Effector memory CD8-positive, alpha-beta T cell (primary cell): ENCODE results near the gene MYLK3.
A peak's percentile ranks its signal among the peaks of the same experiment; 100 is the strongest.

ENCODE experiments used
- ATAC-seq: fragments of 150-1000 bp; cut with Tn5 transposase; replicated peaks from 2 replicates; pipeline ENCODE4 v1.10.0; 2021; ENCODE audit warnings: mild to moderate bottlenecking, moderate library complexity
- DNase-seq, 3 experiments: peaks; one replicate each; pipeline ENCODE4 v3.0.0; 2021
- H3K27ac Mint-ChIP-seq, 2 donors: one replicate each; pipeline ENCODE4 v1.8.0; 2022; ENCODE audit warnings: mild to moderate bottlenecking in 2 of 2, mixed read lengths in 2 of 2, moderate library complexity in 2 of 2
- H3K27me3 Mint-ChIP-seq, 2 donors: one replicate each; pipeline ENCODE4 v1.8.0; 2022; ENCODE audit warnings: mixed read lengths in 2 of 2
- H3K36me3 Mint-ChIP-seq: one replicate; pipeline ENCODE4 v1.8.0; 2022; ENCODE audit warnings: mild to moderate bottlenecking, moderate library complexity, mixed read lengths; ENCODE audit not compliant: insufficient read depth
- H3K4me1 Mint-ChIP-seq, 2 donors: one replicate each; pipeline ENCODE4 v1.8.0; 2022; ENCODE audit warnings: low read depth in 2 of 2, mixed read lengths in 2 of 2
- H3K4me3 Mint-ChIP-seq, 2 donors: one replicate each; pipeline ENCODE4 v1.8.0; 2022; ENCODE audit warnings: mild to moderate bottlenecking in 2 of 2, mixed read lengths in 2 of 2, moderate library complexity in 2 of 2
- H3K9me3 Mint-ChIP-seq, 2 donors: one replicate each; pipeline ENCODE4 v1.8.0; 2022; ENCODE audit warnings: mixed read lengths in 2 of 2

The MYLK3 gene

DNA sequence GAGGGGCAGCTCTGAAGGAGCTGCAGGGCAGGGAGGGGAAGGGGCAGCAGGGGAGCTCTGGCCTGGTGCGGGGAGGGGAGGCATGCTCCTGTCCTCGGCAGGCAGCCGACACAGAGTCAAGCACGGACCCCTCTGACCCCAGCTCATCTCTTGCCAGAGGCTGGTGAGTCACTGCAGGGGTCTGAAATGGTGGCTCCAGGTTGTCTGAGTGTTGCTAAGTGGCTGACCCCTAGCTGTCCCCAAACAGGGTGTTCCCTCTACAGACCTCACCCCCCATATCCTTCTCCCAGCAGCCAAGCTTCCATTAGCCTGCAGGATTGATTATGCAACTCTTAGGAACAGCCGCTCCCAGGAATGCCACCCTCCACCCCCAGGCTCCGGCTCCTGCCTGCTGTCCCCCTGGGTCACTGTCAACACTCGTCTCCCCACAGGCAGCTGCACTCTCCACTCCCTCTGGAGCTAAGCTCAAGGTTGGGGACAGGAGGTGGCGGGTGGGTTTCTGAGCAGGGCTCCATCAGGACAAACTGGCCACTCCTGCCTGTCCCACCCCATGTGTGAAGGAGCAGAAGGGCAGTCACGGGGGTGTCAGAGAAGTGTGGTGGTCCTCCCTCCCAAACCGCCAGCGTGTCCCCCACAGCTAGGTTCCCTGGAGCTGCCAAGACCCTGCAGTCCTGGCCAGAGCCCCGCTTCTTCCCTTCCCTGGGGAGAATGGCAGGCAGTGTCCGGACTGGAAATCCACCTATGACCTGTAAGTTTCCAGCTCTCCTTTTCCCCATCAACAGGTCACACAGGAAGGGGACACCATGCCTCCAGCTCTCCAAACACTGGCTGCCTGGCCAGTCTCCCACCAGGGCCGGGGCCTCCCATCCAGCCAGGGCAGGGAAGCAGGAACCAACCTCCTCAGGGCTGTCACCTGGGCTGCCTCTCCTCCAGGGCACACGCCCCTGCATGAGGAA is 1.0 kb downstream of the MYLK3 start:
- no peak overlapping the region for H3K4me3 Mint-ChIP-seq
- no peak for DNase-seq
- no peaks in the 10 kb centered on the region for H3K9me3 Mint-ChIP-seq
- no peaks in the 10 kb centered on the region for H3K36me3 Mint-ChIP-seq
- ATAC-seq, result no peak
- H3K27me3 Mint-ChIP-seq, result peaks cover 0 to 19% of the 10 kb centered on the region in 2 donors
- H3K4me1 Mint-ChIP-seq, result peaks cover 0 to 5% of the 10 kb centered on the region in 2 donors
- H3K27ac Mint-ChIP-seq, result no peak overlapping the region

DNA sequence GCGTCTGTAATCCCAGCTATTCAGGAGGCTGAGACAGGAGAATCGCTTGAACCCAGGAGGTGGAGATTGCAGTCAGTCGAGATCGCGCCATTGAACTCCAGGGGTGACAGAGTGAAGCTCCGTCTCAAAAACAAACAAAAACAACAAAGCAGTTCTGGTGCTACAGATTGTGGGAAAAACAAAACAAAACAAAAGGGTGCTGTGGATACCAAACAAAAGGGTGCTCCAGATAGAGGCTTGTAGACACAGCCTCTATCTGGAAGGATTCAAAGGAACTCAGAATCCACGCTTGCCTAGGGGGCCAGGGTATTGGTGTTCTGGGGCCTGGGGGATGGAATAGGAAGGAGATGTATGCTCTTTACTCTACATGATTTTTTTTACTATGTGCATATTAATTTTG is 2.5 kb downstream of the MYLK3 start:
- peaks cover 0 to 19% of the 10 kb centered on the region in 2 donors for H3K27me3 Mint-ChIP-seq
- no peaks in the 10 kb centered on the region for H3K9me3 Mint-ChIP-seq
- no peaks in the 10 kb centered on the region for H3K36me3 Mint-ChIP-seq
- H3K4me3 Mint-ChIP-seq, result no peak overlapping the region
- peaks cover 0 to 3% of the 10 kb centered on the region in 2 donors for H3K4me1 Mint-ChIP-seq
- no peak for ATAC-seq
- no peak overlapping the region for H3K27ac Mint-ChIP-seq
- no peak for DNase-seq

DNA sequence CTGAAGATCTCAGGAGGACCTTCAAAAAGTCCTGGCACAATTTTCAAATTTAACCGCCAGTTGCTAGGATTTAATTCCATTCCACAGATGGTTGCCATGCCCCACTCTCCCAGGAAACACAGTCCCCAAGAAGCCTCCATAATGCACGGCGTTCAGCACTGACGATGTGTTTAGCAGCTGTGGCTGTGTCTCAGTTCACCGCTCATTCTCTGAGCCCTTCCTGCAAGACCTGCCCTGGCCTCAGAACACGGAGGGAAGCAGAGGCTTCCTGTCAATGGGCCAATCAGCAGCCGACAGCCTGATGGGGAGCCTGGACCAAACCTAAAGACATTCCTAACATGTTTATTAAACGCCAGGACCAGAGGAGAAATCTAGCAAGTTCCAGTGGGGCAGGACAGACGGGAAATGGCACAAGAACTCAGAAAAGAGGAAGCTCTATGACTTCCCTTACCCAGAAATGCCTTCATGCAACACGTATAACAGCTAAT is 4.9 kb downstream of the MYLK3 start:
- peak overlapping the region in 1 of 2 donors; percentile 22 for H3K4me3 Mint-ChIP-seq
- H3K27ac Mint-ChIP-seq, result peak overlapping the region in 1 of 2 donors; percentile 44
- DNase-seq, result no peak

DNA sequence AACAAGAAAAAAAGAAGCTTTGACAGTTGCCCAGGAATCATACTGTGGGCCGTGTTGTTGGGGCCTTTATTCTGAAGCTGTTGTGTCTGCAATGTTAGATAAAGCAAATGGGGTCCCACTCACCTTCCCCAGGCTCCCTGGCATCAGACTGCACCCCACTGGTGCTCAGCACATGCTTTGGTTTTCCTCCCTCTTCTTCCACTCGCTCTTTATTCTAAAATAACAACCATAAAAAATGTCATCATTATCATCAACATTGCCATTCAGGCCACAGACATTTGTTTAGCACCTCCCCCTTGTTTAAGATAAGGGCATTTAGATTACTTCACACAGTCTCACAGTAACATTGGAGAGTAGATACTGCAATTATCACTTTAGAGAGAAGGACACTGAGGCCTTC is 8.2 kb downstream of the MYLK3 start:
- DNase-seq, result no peak
- no peaks in the 10 kb centered on the region for H3K27me3 Mint-ChIP-seq
- no peak for ATAC-seq
- no peak overlapping the region for H3K4me3 Mint-ChIP-seq
- peaks cover 0 to 3% of the 10 kb centered on the region in 2 donors for H3K4me1 Mint-ChIP-seq
- H3K9me3 Mint-ChIP-seq, result no peaks in the 10 kb centered on the region
- no peak overlapping the region for H3K27ac Mint-ChIP-seq
- H3K36me3 Mint-ChIP-seq, result no peaks in the 10 kb centered on the region

More for the DNA sequence above, 4.9 kb downstream of the MYLK3 start:
- H3K27me3 Mint-ChIP-seq, result peaks cover 0 to 6% of the 10 kb centered on the region in 2 donors
- no peaks in the 10 kb centered on the region for H3K9me3 Mint-ChIP-seq
- H3K36me3 Mint-ChIP-seq, result no peaks in the 10 kb centered on the region
- H3K4me1 Mint-ChIP-seq, result peaks cover 0 to 3% of the 10 kb centered on the region in 2 donors
- no peak for ATAC-seq

DNA sequence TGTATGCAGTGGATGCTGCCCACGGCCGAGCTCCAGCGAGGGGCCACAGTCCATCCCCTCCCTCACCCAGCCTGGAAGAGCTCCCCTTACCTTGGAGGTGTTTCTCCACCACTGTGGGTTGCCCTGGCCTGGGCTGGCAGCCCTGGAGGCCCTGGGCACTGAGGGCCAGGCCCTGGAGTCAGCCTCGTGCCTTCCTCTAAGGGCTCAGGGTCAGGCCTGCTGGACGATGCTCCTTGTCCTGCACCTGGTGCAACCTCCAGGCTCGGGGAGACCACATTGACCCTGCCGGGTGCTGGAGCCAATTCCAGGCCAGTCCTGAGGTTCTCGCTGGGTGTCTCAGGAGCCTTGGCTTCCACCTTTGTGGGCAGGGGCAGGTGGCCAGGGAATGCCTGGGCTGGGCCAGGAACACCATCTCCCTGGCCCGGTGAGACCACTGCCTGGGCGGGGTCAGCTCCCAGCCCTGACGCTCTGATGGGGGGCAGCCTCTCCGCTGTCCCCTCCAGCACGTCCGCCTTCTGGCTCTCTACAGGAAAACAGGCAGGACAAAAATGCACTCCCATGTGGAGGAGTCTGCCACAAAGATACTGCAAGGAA is 10.4 kb downstream of the MYLK3 start:
- no peaks in the 10 kb centered on the region for H3K36me3 Mint-ChIP-seq
- H3K27me3 Mint-ChIP-seq, result no peaks in the 10 kb centered on the region
- ATAC-seq, result no peak

DNA sequence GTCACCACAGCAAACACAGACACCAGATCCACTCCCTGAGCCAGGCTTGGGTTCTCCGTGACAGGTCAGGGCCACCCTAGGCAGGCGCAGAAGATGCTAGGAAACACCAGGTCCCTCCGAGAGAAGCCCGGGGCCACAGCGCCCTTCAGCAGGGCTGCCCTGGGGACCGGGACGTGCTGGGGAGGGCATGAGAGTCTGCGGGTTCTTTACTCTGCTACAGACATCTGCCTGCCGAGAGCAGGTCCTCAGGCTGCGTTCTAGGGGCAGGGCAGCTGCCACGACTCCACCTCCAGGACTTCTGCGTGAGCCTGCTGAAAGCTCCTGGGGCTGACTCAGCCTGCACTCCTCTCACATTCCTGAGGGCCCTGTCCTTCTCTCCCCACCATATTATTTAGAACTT is 11.4 kb downstream of the MYLK3 start:
- no peaks in the 10 kb centered on the region for H3K9me3 Mint-ChIP-seq
- no peak overlapping the region for H3K27ac Mint-ChIP-seq
- no peaks in the 10 kb centered on the region for H3K4me1 Mint-ChIP-seq
- no peak overlapping the region for H3K4me3 Mint-ChIP-seq
- DNase-seq (no peak), ATAC-seq (no peak)
- no peaks in the 10 kb centered on the region for H3K27me3 Mint-ChIP-seq
- no peaks in the 10 kb centered on the region for H3K36me3 Mint-ChIP-seq

More for the DNA sequence above, 10.4 kb downstream of the MYLK3 start:
- Mint-ChIP-seq H3K9me3 (no peaks in the 10 kb centered on the region), H3K27ac (no peak overlapping the region), H3K4me1 (no peaks in the 10 kb centered on the region), H3K4me3 (no peak overlapping the region)
- no peak for DNase-seq

DNA sequence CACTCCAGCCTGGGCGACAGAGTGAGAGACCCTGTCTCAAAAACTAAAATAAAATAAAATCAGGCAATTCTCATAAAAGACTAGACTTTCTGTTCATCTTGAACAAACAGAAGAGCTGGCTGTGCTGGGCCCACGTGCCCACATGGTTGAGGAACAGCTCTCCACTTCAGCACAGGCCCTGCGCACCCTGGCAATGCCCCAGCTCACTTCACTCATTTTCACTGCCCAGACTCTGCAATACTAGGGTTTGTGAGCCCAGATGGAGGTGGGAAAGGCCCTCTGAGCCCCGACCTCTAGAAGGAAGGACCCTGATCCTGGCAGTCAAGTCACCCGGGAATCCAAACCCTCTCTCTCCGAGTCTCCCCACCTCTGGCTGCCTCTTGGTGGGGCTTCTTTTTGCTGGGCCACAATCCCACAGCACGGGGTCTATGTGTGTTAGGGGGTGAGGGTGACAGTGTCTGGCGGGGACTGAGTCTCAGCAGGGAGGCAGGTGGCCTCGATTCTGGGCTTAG is 14.8 kb downstream of the MYLK3 start:
- no peak overlapping the region for H3K4me3 Mint-ChIP-seq
- peaks cover 0 to 27% of the 10 kb centered on the region in 2 donors for H3K27me3 Mint-ChIP-seq
- no peaks in the 10 kb centered on the region for H3K36me3 Mint-ChIP-seq
- H3K27ac Mint-ChIP-seq, result no peak overlapping the region
- ATAC-seq (no peak), DNase-seq (no peak)
- no peaks in the 10 kb centered on the region for H3K4me1 Mint-ChIP-seq
- H3K9me3 Mint-ChIP-seq, result no peaks in the 10 kb centered on the region

DNA sequence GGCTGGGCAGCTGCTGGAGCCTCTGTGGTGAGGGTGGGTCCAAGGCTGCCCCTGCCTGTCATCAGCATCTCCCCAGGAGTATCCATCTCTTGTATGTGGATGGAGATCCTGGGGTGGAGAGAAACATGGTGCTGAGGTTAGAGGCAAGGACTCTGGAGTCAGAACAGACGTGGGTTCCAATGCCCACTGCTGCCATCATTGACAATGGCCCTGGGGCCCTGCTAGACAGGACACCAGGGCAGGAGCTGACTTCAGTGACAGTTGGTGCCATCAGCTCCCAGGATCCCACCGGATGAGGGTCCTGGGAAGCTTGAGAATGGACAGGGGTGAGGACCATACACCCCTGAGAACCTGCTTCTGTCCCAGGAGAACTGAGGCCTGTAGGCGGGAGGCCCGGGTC is 15.6 kb downstream of the MYLK3 start:
- ATAC-seq (no peak), DNase-seq (no peak)
- H3K36me3 Mint-ChIP-seq, result no peaks in the 10 kb centered on the region
- H3K9me3 Mint-ChIP-seq, result no peaks in the 10 kb centered on the region
- peaks cover 0 to 27% of the 10 kb centered on the region in 2 donors for H3K27me3 Mint-ChIP-seq
- no peak overlapping the region for H3K27ac Mint-ChIP-seq
- H3K4me1 Mint-ChIP-seq, result no peaks in the 10 kb centered on the region
- no peak overlapping the region for H3K4me3 Mint-ChIP-seq

DNA sequence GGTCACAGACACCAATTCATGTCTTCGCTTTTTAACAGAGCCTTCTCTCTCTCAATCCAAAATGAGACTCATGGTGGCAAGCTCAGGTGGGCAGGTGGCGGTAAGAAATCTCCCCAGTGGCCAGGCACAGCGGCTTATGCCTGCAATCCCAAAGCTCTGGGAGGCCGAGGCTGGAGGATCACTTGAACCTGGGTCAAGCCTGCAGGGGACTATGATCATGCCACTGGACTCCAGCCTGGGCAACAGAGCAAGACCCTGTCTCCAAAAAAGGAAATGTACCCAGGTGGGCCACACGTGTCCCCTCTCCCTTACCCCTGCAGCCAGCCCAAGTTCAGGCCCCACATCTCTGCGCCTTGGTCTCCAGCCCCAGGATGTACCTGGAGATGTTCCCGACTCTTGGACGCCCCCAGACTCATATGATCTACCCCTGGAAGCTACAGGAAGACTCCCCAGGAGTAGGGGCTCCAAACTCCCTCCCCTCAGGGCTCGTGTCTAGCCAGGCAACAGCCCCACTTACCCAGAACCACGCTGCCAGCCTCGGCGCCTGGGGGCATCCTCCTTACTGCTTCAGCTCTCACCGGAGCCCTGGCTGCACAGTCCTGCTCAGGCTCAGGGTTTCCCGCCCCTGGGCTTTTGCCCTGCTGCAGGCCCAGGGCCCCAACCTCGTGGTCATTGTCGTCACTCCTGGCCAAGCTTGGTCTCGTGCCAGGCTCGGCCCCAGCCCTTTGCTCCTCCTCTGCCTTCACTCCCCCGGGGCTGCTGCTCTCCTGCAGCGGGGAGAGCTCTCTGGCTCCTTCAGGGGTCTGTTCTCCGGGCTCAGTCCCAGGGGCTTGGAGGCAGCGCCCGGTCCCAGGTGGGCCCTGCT is 16.2 kb downstream of the MYLK3 start:
- no peaks in the 10 kb centered on the region for H3K4me1 Mint-ChIP-seq
- ATAC-seq (no peak), DNase-seq (no peak)
- H3K27ac Mint-ChIP-seq, result no peak overlapping the region
- H3K9me3 Mint-ChIP-seq, result no peaks in the 10 kb centered on the region
- peaks cover 0 to 27% of the 10 kb centered on the region in 2 donors for H3K27me3 Mint-ChIP-seq
- no peak overlapping the region for H3K4me3 Mint-ChIP-seq
- no peaks in the 10 kb centered on the region for H3K36me3 Mint-ChIP-seq

DNA sequence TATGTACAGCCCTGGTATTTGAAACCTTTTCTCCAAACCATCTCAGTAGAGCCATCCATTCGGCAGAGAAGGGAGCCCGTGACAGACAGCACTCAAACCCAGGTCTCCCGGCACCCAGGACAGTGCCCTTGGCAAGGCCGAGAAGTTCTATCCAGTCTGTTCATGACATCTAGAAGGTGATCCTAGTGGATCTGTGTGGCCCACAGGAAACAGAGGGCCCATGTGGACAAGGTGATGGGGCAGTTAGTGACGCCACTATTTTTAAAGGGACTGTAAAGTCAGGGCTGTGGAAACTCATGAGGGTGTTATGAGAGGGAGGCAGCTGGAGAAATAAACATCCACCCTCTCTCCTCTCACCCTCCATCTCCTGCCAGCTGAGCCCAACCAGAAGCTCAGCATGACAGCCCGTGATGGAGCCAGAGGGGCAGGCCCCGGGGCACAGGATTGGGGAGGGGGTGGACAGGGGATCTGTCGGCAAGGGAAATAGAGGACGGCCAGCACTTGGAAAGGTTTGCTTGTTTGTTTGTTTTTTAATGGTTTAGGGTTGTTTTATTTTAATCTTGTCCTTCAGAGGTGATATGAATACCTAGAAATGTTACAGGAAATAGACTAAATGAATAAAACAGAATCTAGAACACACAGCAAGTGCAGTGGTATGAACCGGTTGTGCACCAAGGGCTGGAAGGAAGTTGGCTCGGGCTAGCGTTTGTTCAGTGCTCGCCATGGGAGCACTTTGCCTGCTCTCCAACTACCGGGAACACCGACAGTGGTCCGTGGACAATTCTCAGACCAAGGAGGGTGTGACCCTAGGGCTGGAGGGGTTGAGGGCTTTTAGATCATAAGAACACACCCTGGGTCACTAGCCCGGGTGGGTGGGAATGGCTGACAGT is 17.1 kb downstream of the MYLK3 start:
- Mint-ChIP-seq H3K27me3 (peaks cover 5 to 27% of the 10 kb centered on the region in 2 donors), H3K4me3 (no peak overlapping the region), H3K4me1 (no peaks in the 10 kb centered on the region), H3K9me3 (no peaks in the 10 kb centered on the region), H3K27ac (no peak overlapping the region), H3K36me3 (no peaks in the 10 kb centered on the region)
- ATAC-seq (no peak), DNase-seq (no peak)

DNA sequence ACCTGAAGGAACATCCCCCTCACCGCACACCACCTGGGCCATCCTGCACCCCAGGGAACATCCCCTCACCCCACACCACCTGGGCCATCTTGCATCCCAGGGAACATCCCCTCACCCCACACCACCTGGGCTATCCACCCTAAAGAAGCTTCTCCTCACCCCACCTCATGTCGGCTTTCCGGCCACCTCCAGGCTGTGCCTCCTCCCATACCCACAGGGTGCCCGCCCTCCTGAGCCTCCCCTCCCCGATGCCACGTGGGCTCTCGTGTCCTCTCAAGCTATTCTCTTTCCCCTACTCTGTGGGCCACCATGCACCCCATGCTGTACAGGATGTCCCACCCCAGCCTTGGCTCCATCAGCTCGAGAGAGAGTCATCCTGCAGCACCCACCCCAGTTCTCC is 18.0 kb downstream of the MYLK3 start:
- ATAC-seq (no peak), DNase-seq (no peak)
- peaks cover 5 to 27% of the 10 kb centered on the region in 2 donors for H3K27me3 Mint-ChIP-seq
- H3K9me3 Mint-ChIP-seq, result no peaks in the 10 kb centered on the region
- H3K4me1 Mint-ChIP-seq, result no peaks in the 10 kb centered on the region
- no peaks in the 10 kb centered on the region for H3K36me3 Mint-ChIP-seq
- H3K27ac Mint-ChIP-seq, result no peak overlapping the region
- no peak overlapping the region for H3K4me3 Mint-ChIP-seq

DNA sequence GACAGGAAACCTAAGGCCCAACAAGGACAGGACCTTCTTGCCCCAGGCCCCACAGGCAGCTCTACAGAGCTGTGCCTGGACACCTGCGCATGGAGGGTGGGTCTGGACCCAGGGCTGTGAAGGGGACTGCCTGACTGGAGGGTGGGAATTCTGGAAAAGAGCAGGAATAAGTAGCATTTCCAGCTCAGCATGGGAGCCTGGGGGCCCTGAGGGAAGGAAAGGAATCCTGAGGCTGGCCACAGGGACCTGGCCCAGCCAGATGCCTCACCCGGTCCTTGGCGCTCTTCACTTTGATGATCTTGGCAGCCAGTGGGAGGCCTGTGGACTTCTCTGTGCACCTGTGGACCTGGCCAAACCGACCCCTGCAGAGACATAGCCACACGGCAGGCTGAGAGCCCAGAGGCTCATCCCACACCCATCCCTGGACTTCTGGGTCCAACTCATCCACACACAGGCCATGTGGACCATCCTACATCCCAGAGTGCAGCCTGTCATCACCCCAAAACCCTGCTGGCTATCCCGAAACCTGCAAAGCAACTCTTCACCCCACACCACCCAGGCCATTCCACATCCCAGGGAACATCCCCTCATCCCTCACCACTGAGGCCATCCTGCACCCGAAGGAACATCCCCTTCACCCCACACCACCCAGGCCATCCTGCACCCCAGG is 18.7 kb downstream of the MYLK3 start:
- no peak overlapping the region for H3K4me3 Mint-ChIP-seq
- DNase-seq (no peak), ATAC-seq (no peak)
- H3K36me3 Mint-ChIP-seq, result no peaks in the 10 kb centered on the region
- H3K27ac Mint-ChIP-seq, result no peak overlapping the region
- no peaks in the 10 kb centered on the region for H3K9me3 Mint-ChIP-seq
- H3K4me1 Mint-ChIP-seq, result no peaks in the 10 kb centered on the region
- H3K27me3 Mint-ChIP-seq, result peaks cover 5 to 27% of the 10 kb centered on the region in 2 donors
